GM19035 (cell line): ENCODE data around the gene PCAT7.
"Not testable (repeated sequence)": the region's sequence is repeated elsewhere in the genome, so short reads cannot be mapped to it uniquely, and the experiment has no call there.

ENCODE experiments used
- ATAC-seq: cut with Tn5 transposase; IDR thresholded peaks from one replicate; pipeline ENCODE4 v1.9.1; 2021; ENCODE audit not compliant: unreplicated experiment

The PCAT7 gene

DNA sequence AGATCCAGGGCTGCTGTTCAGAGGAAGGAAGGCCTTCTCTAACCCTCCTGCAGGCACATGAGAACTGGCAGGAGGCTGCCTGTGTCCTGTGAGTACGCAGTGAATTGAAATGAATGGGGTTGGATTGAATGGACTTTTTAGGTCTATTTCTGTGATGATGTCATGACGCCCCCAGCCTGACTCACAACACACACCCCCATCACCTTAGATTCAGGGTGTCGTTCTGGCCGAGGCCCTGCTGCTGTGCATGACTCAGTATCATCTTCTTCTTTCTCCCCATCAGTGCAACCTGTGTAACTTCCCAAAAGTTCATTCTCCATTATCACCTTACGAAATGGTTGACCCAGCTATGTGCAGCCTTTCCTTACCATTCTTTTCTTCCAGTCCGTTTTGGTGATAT, 5.4 kb downstream of the PCAT7 start:
- no peak for ATAC-seq

DNA sequence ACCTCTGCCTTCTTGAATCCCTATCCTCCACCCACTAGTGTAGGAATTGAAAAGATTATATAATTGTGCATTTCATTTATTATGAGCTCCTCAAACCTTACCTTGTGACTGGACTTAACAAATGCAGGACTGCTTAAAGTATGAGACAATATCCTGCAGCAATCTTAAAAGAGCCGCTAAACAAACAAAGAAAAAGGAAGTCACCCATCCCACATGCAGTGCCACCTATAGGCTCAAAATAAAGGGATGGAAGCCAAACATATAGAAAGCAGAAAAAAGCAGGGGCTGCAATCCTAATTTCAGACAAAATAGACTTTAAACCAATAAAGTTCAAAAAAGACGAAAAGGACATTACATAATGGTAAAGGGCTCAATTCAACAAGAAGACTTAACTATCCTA, 8.7 kb downstream of the PCAT7 start:
- ATAC-seq: no peak

DNA sequence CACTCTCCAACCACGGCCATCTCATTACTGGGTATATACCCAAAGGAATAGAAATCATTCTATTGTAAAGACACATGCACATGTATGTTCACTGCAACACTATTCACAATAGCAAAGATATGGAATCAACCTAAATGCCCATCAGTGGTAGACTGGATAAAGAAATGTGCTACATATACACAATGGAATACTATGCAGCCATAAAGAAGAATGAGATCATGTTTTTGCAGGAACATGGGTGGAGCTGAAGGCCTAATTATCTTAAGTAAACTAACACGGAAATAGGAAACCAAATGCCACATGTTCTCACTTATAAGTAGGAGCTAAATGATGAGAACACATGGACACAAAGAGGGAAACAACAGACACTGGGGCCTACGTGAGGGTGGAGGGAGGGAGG, 9.4 kb downstream of the PCAT7 start:
- ATAC-seq: not testable (repeated sequence)

DNA sequence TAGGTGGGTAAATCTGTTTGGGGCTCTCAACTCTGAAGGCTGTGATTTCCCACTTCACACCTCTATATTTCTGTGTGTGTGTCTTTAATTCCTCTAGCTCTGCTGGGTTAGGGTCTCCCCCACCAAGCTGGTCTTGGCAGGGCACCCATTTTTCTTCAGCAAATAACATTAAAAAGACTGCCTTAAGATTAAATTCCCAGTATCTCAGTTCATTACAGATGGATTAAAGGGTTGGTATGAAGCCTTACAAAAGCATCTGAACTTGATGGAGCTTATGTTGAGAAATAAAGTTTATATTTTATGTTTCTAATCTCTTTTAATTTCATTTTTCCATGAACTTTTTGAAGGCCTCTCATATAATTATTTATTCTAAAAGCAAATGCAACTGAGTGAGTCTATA, 11.7 kb downstream of the PCAT7 start:
- ATAC-seq: no peak

DNA sequence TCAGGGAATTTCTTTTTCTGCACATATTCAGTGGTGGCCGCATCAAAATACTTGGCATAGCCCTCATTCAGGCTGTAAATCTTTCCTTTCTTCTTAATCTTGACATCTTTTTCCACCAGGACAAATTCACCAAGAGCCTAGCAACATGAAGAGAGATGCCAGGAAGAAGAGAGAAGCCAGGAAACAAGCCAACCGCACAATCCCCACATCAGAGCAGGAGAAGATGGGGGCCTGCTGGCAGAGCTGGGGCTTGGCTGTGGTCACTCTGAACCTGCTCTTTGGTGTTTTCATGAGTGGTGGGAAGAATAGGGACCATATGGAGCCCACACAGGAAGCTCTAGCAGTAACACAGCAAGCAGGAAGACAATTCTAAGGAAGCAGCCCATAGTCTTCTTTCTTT, 12.4 kb downstream of the PCAT7 start:
- no peak for ATAC-seq

DNA sequence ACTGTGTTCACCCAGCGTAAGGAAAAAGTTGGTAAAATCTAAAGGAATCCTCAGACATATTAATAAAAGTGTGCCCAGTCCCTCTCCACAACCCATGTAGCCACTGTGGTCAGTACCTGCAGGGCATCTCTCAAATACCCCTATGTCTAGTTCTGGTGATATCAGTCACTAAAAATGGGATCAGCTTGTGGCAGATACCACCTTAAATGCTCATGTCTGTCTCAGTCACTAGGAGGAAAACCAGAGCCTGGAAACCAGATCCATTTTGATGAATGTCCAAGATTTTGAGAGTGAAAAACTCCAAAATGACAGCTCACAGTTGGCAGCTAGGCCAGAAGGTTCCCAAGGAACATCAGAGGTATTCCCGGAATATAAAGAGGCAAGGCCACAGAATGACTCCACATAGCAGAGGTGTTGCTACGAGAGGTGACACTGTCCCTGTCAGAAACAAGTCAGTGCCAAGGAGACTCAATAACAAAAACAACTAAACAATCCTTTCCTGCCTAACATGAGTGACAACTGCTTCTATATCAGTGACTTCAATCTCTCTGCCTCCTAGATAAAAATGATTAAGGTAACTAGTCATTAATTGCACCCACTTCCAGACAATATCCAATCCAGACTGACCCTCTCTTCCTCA, 13.5 kb downstream of the PCAT7 start:
- ATAC-seq: no peak

DNA sequence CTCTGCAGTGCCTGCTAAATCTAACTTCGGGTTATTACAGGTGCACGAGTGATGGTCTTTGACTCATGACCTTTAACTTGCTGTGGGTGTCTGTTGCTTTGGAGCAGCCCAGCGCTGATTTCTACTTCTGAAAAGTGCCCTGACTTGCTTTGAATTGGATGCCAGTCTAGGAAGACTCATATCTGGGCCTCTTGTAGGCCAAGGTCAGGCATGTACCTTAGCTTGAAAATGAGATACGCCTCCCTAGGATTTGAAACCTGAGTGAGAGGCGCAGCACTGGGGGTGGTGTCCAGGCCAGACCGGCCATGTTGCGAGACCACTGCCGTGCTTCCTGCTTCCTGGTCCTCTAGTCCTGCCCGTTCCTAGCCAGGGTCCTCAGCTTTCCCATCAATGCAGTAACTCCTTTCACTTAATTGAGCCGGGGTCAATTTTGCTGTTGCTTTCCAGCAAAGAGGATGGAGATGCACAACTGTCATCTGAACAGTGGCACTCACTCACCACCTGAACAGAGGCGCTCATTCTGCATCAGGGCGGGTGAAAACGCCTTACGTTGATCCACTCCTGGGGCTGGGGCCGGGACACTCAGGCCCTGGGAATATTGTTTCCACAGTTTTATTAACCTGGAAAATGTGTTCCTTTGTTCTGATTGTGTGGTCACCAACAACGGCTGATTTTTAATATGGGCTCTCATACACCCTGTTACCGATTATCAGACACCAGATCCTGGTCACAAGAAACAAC, 14.3 kb downstream of the PCAT7 start:
- no peak for ATAC-seq

DNA sequence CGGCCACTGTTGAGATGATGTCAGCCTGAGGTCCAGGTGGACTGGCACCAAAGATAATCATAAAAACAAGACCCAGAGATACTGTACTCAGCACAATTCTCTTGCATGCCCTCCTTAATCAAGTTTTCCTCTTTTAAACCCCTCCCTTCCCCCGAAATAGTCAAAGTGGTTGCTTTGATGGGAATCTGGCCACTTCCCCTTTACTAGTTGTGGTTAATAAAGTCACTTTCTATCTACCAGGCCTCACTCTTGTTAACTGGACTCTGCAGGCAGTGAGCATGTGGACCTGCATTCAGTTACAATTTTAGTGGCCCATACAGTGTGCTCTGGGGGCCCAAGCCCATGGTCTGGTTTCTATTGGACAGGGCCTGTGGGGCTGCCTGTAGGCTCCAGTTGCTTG, 21.2 kb downstream of the PCAT7 start:
- ATAC-seq: no peak

DNA sequence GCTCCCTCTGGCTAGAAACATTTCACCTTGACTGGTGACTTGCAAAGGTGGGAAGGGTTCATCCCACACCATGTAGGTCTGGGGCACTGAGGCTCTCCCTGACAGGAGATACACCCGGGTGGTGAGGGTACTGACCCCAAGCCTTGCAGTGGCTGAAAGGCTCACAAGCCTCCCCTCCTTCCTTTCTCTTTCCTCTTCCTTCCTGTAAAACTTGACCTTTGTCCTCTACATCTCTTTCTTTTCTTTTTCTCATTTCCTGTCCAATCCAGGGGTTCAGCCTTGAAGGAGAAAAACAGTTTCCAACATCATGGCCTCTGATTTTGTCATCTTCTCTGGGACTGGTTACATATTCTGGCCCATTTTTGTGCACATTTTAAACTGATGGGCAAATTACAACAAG, 22.2 kb downstream of the PCAT7 start:
- ATAC-seq: no peak

DNA sequence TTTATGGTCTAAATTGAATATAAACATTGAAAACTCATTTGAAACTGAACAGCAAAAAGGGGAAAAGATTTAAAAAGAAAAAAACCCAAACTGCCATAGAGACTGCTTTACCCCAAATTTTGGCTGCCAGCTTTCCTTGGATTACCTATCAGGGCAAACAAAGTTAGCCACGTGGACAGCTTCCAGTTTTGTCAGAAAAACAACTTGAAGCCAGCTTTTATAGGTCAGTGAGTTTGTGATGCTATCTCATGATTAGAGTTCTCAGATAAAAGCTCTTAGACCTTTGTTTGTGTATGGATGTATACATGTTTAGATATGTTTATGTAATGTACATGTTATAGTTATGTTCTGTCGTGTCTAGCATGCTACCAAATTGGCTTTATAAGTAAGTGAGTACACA, 22.7 kb downstream of the PCAT7 start:
- ATAC-seq: no peak

DNA sequence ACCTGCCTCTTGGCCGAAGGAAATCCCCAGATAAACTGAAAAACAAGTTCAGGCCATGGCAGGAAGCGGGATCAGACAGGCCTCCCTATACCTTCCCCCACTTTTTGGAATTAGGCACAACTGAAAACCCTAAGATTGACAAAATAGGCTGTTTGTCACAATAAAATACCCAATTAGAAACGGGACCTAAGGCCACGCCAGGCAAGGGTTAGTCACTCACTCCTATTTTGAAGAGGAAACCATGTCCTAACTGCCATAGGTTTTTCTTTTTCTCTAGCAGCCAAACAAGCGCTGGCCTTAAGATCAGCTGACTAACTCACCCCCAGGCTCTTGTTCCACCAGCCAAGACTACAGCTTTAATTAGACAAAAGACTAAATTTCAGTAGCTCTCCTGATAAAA, 26.8 kb downstream of the PCAT7 start:
- ATAC-seq: no peak

DNA sequence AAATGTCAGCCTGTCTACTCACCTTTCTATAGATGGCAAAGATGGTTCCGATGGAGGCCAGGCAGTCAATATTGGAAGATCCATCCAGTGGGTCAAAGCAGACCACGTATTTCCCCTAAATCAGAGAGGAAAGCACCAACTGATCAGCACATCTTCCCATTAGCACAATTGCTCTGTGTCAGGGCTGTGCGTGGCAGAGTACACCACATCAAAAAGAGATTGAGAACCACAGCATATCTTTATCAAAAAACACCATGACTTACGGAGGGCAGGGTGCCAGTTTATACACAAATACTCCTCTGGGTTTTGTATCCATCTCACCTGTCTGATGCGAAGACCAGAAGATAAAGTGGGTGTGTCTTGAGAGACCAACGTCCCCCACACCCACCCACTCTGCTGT, 29.7 kb downstream of the PCAT7 start:
- no peak for ATAC-seq

DNA sequence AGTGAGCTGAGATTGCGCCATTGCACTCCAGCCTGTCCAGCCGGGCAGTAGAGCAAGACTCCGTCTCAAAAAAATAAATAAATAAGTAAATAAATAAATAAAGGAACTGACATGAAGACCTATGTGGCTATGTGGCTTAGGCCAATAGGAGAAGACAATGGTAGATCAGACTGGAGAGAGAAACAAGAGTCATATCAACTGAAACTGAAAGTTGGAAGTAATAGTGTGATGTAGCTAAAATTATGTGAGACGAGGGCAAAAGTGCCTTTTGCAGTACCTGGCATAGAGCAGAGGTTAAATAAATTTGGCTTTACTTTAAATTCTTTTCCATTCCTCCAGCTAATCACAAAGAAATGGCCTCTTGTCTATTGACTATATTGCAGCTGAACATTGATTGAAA, 31.4 kb downstream of the PCAT7 start:
- no peak for ATAC-seq

DNA sequence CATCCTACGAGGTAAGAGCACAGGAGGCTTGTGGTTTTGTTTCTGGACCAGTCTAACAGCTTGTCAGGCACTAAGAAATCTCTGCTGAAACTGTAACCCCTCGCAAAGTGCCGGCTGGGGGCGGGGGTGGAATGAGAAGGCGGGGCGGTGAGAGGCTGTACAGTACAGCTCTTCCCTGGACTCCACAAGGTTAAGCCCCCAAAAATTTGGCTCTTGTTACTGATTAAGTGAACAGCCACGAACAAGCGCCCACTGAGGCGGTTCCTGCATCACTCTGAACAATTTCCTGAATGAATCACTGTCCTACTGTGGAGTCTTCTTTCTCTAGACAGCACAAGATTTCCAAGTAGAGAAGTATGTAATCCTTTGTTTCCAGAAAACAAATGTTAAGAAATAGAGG, 31.9 kb downstream of the PCAT7 start:
- no peak for ATAC-seq

DNA sequence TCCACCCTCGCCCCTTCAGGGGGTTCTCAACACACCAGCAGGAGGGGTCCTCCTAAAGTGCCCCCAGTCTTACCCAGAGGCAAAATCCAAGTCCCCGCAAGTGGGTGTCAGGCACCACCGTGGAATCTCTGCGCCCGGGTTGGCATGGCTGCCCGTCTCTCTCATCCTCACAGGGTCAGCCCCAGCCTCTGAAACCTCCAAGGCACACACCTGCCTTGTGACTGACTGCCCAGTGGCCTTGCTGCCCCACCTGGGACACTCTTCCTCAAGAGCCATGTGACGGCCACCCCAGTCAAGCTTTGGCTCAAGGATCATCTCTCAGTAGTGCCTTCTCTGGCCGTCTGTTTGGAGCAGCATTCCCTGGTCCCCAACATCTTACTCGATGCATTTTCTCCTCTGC, 33.8 kb downstream of the PCAT7 start:
- ATAC-seq: no peak

DNA sequence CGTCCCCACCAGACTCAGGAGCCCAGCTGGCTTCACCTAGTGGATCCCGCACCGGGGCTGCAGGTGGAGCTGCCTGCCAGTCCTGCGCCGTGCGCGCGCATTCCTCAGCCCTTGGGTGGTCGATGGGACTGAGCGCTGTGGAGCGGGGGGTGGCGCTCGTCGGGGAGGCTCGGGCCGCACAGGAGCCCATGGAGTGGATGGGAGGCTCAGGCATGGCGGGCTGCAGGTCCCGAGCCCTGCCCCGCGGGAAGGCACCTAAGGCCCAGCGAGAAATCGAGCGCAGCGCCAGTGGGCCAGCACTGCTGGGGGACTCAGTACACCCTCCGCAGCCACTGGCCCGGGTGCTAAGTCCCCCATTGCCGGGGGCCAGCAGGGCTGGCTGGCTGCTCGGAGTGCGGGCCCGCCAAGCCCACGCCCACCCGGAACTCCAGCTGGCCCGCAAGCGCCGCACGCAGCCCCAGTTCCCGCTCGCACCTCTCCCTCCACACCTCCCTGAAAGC, 36.2 kb downstream of the PCAT7 start:
- not testable (repeated sequence) for ATAC-seq

DNA sequence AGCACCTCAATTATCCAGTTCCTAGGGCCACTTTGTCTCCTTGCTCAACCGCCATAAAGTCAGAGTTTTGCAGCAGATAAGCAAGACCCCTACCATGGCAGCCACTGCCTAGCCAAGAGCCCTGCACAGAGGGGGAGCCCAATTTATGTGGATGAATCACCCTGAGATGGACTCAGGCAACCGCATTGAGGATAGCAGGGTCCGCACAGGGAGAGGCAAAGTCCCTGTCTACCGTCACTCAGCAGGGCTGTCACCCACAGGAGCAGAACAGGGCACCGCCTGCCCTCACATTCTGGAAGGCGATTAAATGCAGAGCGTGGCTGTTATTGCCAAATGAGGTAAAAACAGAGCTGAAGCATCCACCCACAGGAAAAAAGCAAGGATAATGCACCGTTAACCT, 37.0 kb downstream of the PCAT7 start:
- ATAC-seq: no peak

DNA sequence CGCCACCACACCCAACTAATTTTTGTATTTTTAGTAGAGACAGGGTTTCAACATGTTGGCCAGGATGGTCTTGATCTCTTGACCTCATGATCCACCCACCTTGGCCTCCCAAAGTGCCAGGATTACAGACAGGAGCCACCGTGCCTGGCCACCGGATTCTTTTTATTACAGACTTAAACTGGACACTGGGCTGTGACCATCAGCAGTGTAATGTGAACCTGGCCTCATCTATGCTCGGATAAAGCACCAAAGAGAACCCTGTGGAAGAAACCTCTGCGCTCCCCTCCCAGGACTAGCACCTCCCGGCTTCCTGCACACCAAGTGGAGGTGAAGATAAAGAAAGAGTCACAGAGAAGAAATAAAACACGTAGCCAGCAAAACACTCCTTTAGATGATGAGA, 37.8 kb downstream of the PCAT7 start:
- ATAC-seq: not testable (repeated sequence)

DNA sequence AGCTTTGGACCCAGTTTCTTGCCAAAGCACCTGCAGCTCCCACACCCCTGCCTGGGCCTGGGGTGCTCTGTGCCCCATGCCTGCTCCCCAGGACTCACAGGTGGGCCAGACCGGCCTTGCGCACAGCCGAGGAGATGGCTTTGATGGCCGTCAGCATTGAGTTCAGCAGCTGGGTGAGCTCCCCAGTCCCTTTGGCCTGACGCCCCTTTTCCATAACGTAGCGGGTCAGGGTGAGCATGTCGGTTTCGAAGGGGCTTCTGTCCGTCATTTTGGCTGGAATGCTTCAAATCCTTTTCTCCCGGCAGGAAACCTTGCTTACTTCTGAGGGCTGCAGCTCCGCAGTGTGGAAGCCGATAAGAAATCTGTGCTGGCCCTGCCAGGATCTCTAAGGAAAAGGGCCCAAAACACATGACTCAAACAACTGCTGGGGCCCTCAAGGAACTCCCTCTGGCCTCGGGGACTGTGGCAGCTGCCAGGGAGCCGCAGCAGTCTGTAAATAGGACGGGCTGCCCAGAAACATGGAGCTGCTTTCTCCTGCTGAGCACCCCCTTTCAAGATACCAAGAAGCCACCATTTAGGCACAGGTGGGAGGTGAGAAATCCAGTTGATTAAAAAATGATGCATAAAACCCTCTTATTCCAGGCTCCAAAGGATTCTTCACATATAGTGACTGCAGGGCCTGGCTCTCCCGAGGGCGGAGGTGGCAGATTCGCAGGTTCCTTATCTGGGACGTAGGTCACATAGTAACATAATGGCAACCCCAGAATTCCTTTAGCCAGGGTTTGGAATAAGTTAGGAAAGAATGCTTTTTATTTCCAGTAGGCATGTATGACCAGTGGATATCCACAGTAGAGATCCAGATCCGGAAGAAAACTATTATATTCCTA, 38.8 kb downstream of the PCAT7 start, which contains the start of gene FBP2:
Gene FBP2, minus strand, starts transcription at position 366 of the 887 bp plus-strand sequence. Its CDS starts 98 bp downstream, at position 268.
- ATAC-seq: no peak

DNA sequence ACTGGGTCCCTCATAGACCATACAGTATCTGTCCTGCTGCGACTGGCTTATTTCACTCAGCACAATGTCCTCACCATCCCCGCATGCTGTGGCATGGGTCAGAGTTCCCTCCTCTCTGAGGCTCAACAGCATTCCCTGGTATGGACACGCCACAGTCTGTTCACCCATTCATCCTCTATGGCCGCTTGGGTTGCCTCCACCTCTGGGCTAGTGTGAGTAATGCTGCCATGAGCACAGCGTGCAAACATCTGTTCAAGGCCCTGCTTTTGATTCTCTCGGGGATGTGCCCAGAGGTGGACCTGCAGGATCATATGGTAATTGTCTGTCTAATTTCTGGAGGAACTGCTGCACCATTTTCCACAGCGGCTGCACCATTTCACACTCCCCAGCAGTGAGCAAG, 44.2 kb downstream of the PCAT7 start:
- no peak for ATAC-seq

DNA sequence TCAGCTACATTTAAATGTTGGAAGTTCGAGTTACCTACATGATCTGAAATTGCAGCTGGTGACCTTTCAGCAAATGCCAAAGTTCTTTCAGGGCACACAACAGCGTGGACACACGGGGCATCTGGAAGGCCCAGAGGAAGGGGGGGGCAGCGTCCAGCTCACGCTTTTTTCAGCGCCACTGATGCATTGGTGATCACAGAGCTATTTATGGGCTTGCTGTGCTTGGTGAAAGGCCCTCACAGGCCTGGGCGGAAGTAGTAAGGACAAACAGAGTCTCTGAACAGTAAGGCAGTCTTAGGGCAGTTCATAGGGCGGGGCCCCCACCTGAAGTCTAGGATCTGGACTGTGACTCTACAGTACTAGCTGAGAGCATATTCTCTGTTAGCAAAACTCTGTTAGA, 45.4 kb downstream of the PCAT7 start:
- no peak for ATAC-seq

DNA sequence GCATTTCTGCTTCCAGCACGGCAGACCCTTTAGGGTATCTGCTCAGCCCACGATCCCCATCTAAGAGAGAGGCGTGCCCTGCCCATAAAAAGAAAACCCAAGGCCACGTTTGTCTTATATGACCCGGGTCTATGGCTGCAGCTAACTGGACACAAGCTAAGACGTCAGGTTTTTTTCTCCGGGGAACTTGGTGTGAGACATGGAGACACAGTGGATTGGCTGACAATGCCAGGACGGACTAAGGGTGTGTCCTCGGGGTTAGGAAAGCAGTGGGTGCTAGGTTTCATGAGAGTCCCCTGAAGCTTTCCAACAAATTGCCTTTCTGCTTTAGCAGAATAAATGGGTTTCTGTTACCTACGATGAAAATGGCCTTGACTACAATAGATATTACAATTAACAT, 45.8 kb downstream of the PCAT7 start:
- no peak for ATAC-seq
